Suprapubic skin (tissue), 4 donors: ENCODE results near the gene NFIA. TPM values are rescaled to one million over a fixed set of nuclear protein-coding genes. Genes with fewer than 3 reads are reported as not detected.
A peak's percentile ranks its signal among the peaks of the same experiment; 100 is the strongest.

Source experiments
- DNase-seq, 2 donors: peaks; one replicate each; pipeline ENCODE4 v3.0.0-alpha.2; 2019; ENCODE audit warnings: low spot score in 2 of 2
- H3K27ac ChIP-seq: fragments of 200-600 bp; sonication (generic); one replicate; pipeline ENCODE4 v1.5.1; 2019
- H3K27me3 ChIP-seq: fragments of 200-600 bp; sonication (generic); one replicate; pipeline ENCODE4 v1.5.1; 2019
- H3K36me3 ChIP-seq: fragments of 200-600 bp; sonication (generic); one replicate; pipeline ENCODE4 v1.5.1; 2019
- H3K4me1 ChIP-seq: fragments of 200-600 bp; sonication (generic); one replicate; pipeline ENCODE4 v1.5.1; 2019
- H3K4me3 ChIP-seq: fragments of 200-600 bp; sonication (generic); one replicate; pipeline ENCODE4 v1.5.1; 2019; ENCODE audit warnings: mild to moderate bottlenecking
- H3K9me3 ChIP-seq: fragments of 200-600 bp; sonication (generic); one replicate; pipeline ENCODE4 v1.5.1; 2019
- CTCF ChIP-seq, 2 donors: fragments of 200-600 bp in 1 of 2; fragments of 450-650 bp in 1 of 2; sonication (generic) in 1 of 2; IDR thresholded peaks; one replicate each; pipeline ENCODE4 v1.5.1; 2016 to 2019; ENCODE audit warnings: antibody characterized with exemption in 2 of 2, mild to moderate bottlenecking in 1 of 2, moderate library complexity in 1 of 2
- EP300 ChIP-seq: sonication (generic); formaldehyde crosslinking; IDR thresholded peaks from one replicate; pipeline ENCODE4 v1.6.1; 2017; ENCODE audit warnings: antibody characterized with exemption
- POLR2A ChIP-seq, 2 donors: fragments of 450-650 bp; IDR thresholded peaks; one replicate each; pipeline ENCODE4 v1.6.1; 2017; ENCODE audit warnings: antibody characterized with exemption in 2 of 2, mild to moderate bottlenecking in 2 of 2, moderate library complexity in 2 of 2
- POLR2AphosphoS5 ChIP-seq, 3 donors: sonication (generic); formaldehyde crosslinking; IDR thresholded peaks; one replicate each; pipeline ENCODE4 v1.6.1; 2017; ENCODE audit warnings: antibody characterized with exemption in 3 of 3
- WGBS: methylation state at CpG from one replicate; pipeline ENCODE4 v1.1.5; 2018; 5-methylcytosine and 5-hydroxymethylcytosine counted together
- total RNA-seq, 4 donors: library from RNA; depleted of rRNA; stranded (reverse); fragments of >200 nt; gene quantifications; one replicate each; pipeline ENCODE4 v1.1.0, GENCODE V29; 2016

The NFIA gene
- total RNA-seq, 4 donors from 2014 or later = 30.1 to 54.2 (median 48.2) TPM

GRCh38 chr1:61201035-61201434 is 118.7 kb downstream of the NFIA start:
- no peak overlapping the region for H3K27ac ChIP-seq
- no peaks in the 10 kb centered on the region for H3K36me3 ChIP-seq
- no peak overlapping the region for H3K4me3 ChIP-seq
- H3K27me3 ChIP-seq = no peaks in the 10 kb centered on the region
- TF ChIP-seq POLR2AphosphoS5 (IDR thresholded peaks at IDR 0.05) (no peak), CTCF (IDR thresholded peaks at IDR 0.05) (no peak), EP300 (no peak), POLR2A (IDR thresholded peaks at IDR 0.05) (no peak)
- no peak for DNase-seq
- 83% methylated on average over 5 of the region's 5 CpGs for WGBS
- H3K4me1 ChIP-seq = peaks cover 23% of the 10 kb centered on the region
- H3K9me3 ChIP-seq = no peaks in the 10 kb centered on the region

- H3K27ac ChIP-seq = peak overlapping the region; percentile 64
- peaks cover 20% of the 10 kb centered on the region for H3K4me1 ChIP-seq
- WGBS = 32% methylated on average over 11 of the region's 11 CpGs
- TF ChIP-seq POLR2A (IDR thresholded peaks at IDR 0.05) (no peak), POLR2AphosphoS5 (IDR thresholded peaks at IDR 0.05) (no peak), CTCF (IDR thresholded peaks at IDR 0.05) (no peak)
- DNase-seq = no peak
- peak overlapping the region; percentile 39 for H3K4me3 ChIP-seq
- no peaks in the 10 kb centered on the region for H3K27me3 ChIP-seq
- no peaks in the 10 kb centered on the region for H3K9me3 ChIP-seq
- H3K36me3 ChIP-seq = no peaks in the 10 kb centered on the region
These were observed 120.7 kb downstream of the NFIA start for GRCh38 chr1:61202854-61203598.

- Histone ChIP-seq H3K9me3 (no peaks in the 10 kb centered on the region), H3K36me3 (no peaks in the 10 kb centered on the region), H3K4me3 (no peak overlapping the region), H3K27ac (no peak overlapping the region), H3K27me3 (no peaks in the 10 kb centered on the region), H3K4me1 (peaks cover 20% of the 10 kb centered on the region)
- TF ChIP-seq POLR2A (IDR thresholded peaks at IDR 0.05) (no peak), POLR2AphosphoS5 (IDR thresholded peaks at IDR 0.05) (no peak), CTCF (IDR thresholded peaks at IDR 0.05) (no peak), EP300 (no peak)
- 97% methylated on average over 1 of the region's 1 CpG for WGBS
- DNase-seq = no peak
These were observed 122.2 kb downstream of the NFIA start for GRCh38 chr1:61204528-61204927.

GRCh38 chr1:61207416-61207815 is 125.1 kb downstream of the NFIA start:
- Histone ChIP-seq H3K9me3 (no peaks in the 10 kb centered on the region), H3K36me3 (no peaks in the 10 kb centered on the region), H3K27ac (no peak overlapping the region), H3K27me3 (no peaks in the 10 kb centered on the region), H3K4me1 (peaks cover 11% of the 10 kb centered on the region), H3K4me3 (no peak overlapping the region)
- TF ChIP-seq POLR2A (IDR thresholded peaks at IDR 0.05) (no peak), POLR2AphosphoS5 (IDR thresholded peaks at IDR 0.05) (no peak), CTCF (IDR thresholded peaks at IDR 0.05) (no peak), EP300 (no peak)
- 63% methylated on average over 5 of the region's 5 CpGs for whole genome bisulfite sequencing
- DNase-seq = no peak

GRCh38 chr1:61208172-61208571 is 125.8 kb downstream of the NFIA start:
- no peak for TF ChIP-seq EP300
- Histone ChIP-seq H3K36me3 (no peaks in the 10 kb centered on the region), H3K4me3 (no peak overlapping the region), H3K27ac (no peak overlapping the region), H3K27me3 (no peaks in the 10 kb centered on the region), H3K4me1 (peaks cover 5% of the 10 kb centered on the region), H3K9me3 (no peaks in the 10 kb centered on the region)
- no peak for DNase-seq

- no peaks in the 10 kb centered on the region for H3K36me3 ChIP-seq
- TF ChIP-seq POLR2AphosphoS5 (IDR thresholded peaks at IDR 0.05) = no peak
- TF ChIP-seq CTCF (IDR thresholded peaks at IDR 0.05) = no peak
- no peak for TF ChIP-seq POLR2A (IDR thresholded peaks at IDR 0.05)
- H3K4me3 ChIP-seq = no peak overlapping the region
- H3K9me3 ChIP-seq = no peaks in the 10 kb centered on the region
- H3K27ac ChIP-seq = no peak overlapping the region
- H3K27me3 ChIP-seq = no peaks in the 10 kb centered on the region
- WGBS = 69% methylated on average over 2 of the region's 2 CpGs
- DNase-seq = no peak
- no peaks in the 10 kb centered on the region for H3K4me1 ChIP-seq
These were observed 126.5 kb downstream of the NFIA start for GRCh38 chr1:61208831-61209230.
